NCI-H82 (cell line): Measurements from ENCODE around the gene SDR42E1.

Experiments used
- DNase-seq: peaks from one replicate; lab custom pipeline; 2025; lab: John Stamatoyannopoulos, UW

The SDR42E1 gene

DNA sequence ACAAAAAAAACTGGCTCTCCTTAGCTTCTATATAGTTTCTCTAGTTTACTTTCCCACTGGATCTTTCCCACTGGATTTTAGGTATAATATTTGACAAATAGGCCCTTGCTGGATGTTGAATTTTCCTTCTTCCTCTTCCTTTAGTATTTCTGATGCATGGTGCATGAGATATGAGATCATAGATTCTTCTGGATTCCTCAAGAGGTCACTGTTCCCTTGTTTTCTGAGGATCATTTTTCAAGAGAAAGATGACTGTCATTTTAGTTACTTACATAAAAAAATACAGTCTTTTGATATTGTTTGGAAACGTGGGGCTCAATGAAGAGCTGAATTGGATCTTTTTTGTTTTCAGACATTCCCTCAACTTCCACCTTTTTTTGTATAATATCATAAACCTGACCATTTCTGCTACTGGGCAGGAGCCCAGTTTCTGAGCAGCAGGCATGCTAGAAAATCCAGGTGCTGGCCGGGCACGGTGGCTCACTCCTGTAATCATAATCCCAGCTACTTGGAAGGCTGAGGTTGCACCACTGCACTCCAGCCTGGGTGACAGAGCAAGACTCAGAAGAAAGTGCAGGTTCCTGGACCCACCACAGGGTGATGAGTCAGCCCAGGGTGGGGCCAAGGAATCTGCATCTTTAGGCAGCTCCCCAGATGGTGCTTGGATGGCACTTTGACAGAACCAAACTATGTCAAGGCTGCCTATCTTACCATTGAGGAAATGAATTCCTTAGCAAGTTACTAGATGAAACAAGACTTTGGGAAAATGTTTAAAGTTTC lies 70.3 kb downstream of the SDR42E1 start:
- DNase-seq: peak; percentile 66

DNA sequence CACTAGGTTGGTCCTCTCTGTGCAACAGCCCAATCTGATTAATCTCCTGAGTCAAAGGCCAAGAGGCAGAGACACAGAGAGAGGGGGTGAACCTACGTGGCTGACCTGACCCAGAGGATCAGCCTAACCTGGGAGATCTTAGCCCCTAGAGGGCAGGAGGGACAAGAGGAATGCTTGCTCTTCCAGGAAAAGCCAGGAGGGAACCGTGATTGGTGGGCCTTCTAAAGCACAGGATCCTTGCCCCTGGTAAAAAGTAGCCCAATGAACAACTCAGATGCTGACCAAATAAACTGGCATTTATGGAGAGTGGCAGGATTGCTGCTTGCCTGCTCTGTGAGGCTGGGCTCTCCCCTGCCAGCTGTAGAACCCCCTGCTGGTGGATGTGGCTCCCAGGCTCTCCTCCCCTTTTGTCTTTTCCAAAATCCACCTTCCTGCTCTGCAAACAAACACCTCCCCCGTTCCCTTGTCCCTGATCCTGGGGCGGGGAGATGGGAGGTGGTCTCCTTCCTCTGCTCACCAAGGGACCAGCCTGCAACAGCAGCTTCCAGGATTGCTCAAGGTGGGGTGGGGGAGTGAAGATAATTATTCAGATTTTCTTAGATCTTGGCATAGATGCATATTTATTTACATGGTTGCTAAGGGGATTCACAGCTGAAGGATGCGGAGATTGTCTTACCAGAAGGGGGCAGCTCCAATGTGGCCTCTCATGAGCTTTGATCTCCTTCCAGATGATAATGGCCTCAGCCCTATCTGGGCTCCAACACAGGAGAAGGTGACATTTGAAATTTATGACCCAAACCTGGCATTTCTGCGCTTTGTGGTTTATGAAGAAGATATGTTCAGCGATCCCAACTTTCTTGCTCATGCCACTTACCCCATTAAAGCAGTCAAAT lies 71.9 kb downstream of the SDR42E1 start:
- DNase-seq: peak; percentile 75
